Central memory CD4-positive, alpha-beta T cell (primary cell): ENCODE measurements around the gene RHOF.
A peak's percentile ranks its signal among the peaks of the same experiment; 100 is the strongest.

Experiments used
- DNase-seq: peaks from one replicate; pipeline ENCODE4 v3.0.0; 2022

RHOF gene

DNA sequence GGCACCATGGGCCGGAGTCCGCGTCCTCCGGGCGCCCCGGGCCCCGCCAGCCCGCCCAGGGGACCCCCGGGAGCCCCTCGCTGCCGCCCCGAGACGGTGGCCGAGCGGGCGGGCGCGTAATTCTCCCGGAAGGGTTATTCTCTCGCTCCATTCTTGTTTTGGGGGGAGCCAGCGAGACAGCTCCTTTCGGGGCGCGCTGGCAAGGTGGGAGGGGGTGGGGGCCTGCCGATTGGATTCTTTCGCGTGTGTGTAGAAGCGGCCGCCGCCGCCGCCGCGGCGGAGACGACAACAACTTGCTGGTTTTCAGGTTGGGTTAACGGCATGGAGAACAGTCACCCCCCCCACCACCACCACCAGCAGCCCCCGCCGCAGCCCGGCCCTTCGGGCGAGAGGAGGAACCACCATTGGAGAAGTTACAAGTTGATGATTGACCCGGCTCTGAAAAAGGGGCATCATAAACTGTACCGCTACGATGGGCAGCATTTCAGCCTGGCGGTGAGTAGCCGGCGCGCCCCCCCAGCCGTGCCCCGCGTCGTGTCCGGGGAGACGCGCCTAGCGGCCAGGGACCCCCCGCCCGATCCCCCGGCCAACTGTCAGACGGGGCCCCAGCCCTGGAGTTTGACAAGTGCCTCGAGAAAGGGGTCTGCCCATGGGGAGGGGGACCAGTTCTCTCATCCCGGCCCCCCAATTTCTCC is 11.1 kb upstream of the RHOF start:
- DNase-seq = peak; percentile 57

DNA sequence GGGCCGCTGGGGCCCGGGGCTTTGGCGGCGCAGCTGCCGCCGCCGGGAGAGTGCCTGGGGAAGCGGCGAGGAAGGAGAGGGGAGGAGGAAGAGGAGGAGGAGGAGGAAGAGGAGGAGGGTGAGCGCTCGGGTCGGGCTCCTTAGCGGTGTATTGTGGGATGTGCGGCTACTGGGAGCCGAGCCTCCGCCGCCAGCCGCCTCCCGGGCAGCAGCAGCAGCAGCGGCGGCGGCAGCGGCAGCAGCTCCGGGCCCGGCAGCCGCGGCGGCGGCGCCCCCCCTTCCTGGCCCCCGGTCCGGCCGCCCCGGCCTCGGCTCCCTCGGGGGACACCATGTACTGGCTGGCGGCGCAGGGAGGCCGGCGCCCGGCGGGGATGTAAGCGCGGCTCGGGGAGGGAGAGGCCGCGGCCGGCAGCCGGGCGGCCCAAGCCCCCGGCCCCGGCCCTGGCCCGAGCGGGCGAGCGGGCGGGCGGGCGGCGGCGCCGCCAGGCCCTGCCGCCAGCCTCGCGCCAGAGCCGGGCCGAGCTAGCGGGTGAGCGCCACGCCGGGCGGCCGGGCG is 10.5 kb upstream of the RHOF start, which contains the start of gene SETD1B:
Gene SETD1B, plus strand, starts transcription at position 149 of the 556 bp plus-strand sequence. CDS start 729 bp downstream, outside the sequence.
- peak; percentile 43 for DNase-seq

DNA sequence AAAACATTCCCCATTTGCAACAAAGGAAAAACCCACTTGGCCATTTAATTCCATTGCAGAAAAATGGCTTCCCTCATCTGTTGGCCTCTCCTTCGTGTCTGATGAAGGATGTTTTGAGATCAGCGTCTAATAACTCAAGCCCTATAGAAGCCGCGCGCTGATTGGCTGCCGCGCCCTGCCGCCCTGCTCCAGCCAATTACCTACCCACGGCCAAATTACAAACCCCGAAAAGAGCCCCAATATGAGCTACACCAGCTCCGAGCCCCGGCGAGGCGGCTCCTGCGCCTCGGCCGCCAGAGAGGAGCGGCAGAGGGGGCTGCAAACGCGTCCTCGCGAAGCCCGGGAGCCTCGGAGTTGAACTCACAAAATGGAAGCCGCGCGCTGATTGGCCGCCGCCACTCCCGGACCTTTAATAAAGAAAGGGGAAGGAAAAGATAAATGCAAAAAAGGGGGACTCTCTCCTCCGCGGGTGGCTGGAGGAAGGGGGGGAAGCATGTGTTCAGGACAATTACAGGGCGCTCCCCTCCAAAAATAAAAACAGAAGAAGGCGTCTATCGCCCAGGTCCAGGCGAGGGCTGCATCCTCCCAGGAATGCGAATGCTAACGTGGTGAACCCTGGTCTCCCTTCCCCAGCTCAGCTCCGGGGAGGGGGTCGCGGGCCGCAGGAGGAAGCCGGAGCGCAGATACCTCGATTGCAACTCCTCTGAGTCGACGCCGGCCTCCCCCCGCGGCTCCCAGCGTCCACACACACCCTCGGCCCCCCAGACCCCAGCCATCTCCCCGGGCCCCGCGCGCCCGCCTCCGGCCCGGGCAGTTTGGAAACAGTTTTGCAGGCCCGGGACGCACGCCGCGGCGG is 9.6 kb upstream of the RHOF start:
- peak; percentile 90 for DNase-seq

DNA sequence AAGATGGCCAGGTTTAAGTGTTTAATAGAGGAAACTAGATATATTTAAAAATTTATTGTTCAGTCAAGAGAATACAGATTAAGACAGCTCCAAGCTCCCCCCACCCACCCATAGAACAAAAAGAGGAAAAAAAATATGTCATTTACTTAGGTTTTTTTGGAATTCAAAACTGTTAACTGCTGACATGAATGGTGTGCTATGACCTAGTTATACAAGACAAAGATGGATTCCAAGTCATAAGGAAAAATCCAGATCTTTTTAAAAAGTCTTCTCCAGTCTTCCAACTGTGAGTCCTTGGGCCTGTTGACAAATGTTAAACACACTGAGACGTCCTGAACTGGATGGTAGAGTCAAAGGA is 9.0 kb upstream of the RHOF start:
- no peak for DNase-seq

DNA sequence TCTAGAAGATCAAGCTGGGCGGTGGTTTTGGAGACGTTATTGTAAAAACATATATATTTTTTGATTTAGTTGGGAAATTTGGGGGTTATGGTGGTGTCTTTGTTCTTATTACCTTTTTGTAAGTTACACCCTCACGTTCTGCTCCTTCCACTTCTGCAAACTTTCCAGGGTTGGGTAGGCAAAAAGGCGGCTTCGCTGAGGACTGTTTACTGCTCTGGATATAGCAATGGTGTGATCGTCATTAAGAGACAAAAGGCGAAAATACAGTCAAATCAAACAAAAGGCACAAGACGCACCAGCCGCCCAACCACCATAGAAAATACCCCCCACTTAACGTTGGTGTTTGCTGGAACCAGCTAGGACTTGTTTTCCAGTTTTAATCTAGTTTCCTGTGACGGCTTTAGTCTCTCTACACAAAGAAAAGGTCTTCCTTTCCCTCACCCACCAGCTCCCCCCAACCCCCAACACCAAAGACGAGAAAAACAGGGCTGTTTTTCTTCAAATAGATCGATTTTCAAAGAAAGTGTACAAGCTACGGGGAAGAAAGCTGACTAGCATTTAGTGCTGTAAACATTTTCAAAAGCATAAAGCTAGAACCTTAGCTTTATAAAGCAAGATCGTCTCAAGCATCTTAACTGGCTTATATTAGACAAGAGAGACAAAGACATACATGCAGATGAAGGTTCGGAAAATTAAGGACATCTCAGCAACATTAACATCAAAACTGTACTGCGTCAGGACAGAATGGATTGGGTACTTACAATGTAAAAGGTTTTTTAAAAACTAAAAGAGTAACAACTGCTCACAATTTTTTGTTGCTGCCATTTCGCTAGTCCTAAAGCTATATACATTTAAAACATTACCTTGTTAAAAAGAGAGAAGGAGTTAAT is 8.4 kb upstream of the RHOF start:
- peak; percentile 71 for DNase-seq

DNA sequence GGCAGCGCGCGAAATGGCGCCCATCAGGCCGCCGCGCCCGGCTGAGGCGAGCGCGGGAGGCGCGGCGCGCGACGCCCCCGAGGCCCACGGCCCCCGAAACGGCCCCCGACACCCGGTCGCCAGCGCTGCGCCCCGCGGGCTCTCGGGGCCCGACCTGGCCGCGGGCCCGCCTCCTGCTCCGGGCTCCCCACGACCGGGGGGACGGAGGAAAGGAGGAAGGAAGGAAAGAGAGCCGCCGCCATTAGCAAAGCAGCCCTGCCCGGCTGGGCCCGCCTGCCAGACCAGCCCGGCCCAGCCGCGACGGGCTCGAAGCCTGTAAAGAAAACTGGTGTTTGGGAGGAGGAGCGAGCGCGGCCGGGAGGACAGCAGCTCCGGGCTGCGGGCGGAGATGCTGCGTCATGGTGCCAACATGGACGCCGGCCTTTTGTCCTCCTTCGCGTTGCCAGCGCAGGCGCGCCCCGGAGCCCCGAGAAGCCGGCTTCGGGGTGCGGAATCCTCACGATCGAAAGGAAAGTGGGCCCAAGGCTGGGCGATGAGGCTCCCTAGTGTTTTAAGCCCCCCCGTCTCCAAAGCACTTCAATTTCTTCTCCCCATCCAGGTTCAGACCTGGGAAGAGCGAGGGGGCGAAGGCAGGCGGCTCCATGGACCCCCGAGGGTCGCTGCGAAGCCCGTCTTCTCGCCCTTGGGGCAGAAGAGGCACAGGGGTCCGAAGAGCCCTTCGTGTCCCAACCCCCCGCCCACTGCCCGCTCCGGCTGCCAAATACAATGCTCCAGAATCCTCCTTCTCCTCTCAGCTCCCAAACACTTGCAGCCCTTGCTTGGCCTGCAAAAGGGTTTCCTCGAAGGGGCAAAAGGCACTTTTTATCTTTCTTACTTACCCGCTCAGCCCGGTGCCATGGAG is 7.5 kb upstream of the RHOF start:
- DNase-seq = peak; percentile 69

DNA sequence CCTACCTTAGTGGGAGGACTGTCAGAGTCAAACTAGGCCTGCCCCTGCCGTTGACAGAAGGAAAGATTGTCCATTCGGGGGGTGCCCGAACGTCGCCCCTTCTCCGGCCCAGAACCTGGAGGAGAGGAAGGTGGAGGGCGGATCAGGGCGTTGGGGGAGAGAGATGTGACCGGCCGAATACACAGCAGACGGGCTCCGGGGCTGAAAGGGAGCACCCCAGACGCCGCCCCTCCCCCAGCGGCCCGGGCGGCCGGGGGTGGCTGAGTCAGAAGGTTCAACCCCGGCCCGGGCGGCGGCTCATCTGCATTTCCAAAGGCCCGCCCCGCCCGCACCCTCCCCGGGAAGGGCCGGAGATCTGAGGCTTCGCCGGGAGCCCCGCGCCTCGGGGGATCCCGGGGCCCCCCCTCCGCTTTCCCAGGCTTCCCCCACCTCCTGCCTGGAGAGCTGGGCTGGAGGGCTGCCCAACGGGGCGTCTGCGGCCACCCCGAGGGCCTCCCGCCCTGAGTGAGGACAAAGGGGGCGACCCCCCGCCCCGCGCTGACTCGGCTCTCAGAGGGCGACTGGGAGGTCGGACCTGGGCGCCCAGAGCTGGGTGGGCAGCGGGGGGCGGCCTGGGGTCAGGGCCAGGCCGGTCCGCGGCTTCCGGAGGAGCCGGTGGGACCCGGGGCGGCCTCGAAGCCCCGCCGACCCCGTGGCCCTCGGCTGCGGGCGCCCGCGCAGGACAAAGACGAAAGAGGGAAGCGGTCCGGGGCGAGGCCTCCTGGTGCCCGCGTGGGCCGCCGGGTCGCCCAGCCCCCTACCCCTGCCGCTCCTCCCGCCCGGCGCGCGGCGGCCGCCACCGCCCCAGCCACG is 6.6 kb upstream of the RHOF start:
- DNase-seq = peak; percentile 56

DNA sequence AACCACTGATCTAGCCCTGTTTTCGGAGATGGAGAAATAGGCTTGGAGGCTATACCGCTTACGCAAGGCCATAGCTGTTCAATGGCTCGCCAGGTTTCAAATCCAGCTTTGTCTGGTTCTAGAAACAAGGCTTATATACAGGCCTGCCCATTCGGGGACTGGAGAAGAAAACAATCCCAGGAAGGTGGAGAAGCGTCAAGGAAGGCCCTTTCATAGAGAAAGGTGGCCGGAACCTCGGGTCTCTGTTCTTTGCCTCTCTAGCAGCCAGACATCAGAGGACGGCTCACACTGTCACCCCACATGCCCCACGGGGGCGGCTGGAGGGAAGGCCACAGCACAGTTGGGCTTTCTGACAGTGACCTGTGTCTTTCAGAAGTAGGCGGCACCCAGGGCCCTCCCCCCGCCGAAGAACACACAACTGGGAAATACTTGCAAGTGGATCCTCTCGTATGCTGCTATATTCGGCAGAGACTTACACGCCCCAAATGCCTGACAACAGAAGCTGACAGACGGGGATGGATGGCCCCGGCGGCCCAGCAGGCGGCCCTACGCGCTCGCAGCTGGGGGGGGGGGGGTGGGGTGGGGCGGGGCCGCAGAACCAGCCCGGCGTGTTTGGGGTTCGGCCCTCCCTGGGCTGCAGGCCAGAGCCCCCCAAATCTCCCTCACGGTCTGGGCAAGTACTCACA is 5.8 kb upstream of the RHOF start:
- peak; percentile 69 for DNase-seq

DNA sequence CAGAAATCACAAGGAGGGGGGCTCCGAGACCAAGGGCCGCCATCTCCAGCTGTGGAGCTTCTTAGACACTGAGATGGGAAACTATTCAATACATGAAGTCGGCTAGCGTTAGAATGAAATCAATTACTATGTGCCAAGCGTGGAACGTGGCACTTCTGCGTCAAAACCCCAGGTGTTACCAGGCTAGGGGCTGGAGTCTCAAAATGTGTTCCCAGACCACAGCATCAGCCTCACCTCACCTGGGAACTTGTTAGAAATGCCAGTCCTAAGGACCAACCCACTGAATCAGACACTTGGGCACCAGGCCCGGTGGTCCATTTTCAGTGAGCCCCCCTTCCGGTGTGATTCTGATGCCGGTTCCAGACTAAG is 5.3 kb upstream of the RHOF start:
- no peak for DNase-seq

DNA sequence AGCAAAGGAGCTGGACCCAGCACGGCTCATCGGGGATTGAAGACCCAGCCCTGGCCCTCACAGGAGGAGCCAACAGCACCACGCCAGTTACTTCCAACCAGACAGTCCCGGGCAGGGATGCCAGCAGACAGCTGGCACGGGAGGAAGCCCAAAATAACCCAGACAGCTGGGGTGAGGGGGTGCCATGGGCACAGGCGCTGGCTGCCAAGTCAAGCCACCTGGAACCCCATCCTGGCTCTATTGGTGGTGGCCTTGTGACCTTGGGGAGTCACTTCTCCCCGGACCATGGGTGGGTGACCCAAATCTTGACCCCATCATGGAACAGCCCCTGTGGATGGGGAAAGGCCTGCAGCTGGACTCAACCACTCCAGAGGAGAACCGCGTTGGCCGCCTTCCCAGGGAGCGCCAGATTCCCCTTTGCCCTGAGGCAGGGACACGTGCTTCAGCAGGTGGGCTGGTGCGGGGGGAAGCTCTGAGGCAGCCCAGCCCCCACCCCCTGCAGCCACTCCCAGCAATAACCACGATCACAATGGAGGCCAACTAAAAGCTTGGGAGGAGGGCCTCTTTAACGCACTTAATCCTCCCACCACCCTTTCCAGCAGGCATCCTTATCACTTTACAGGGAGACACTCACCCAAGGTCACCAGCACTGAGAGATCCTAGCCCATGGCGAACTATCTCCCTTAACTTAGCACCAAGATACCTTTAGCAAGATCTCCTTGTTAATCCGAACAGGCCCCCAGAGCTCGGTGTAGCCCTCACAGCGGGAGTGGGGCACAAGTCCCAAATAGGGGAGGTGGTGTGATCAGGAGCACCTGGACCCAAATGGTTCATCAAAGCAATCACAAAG is 4.7 kb upstream of the RHOF start:
- no peak for DNase-seq

DNA sequence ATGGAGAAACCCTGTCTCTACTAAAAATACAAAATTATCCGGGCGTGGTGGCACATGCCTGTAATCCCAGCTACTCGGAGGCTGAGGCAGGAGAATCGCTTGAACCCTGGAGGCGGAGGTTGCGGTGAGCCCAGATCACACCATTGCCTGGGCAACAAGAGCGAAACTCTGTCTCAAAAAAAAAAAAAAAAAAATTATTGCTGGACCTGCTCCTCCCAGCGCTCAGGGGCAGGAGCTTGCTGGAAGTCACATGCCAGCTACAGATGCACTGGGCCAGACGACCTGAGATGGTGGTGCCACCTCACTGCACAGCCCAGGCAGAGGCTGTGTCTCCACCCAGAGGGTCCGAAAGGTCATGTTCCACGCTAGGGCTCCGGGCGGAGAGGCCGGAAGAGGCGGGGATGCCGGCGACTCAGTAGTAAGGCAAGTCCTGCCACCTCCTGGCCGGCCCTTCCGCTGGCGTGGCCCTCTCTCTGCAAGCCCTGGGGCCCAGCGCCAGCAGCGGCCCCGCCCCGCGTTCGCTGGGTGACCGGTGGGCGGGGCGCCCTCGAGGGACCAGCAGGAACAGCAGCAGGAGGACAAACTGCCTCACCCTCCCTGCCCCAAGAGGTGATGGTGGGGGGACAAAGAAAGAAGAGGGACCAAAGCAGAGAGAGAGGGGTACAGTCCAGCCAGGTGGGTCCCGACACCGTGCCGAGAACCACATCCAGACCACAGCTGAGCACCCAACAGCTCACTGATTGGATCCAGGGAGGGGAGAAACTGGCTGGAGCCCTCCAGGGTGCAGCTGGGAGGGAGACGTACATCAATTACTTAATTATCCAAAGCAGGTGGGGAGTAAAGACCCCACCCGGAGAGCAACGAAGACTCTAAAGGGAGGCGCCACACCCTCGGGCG is 3.6 kb upstream of the RHOF start:
- DNase-seq = no peak

DNA sequence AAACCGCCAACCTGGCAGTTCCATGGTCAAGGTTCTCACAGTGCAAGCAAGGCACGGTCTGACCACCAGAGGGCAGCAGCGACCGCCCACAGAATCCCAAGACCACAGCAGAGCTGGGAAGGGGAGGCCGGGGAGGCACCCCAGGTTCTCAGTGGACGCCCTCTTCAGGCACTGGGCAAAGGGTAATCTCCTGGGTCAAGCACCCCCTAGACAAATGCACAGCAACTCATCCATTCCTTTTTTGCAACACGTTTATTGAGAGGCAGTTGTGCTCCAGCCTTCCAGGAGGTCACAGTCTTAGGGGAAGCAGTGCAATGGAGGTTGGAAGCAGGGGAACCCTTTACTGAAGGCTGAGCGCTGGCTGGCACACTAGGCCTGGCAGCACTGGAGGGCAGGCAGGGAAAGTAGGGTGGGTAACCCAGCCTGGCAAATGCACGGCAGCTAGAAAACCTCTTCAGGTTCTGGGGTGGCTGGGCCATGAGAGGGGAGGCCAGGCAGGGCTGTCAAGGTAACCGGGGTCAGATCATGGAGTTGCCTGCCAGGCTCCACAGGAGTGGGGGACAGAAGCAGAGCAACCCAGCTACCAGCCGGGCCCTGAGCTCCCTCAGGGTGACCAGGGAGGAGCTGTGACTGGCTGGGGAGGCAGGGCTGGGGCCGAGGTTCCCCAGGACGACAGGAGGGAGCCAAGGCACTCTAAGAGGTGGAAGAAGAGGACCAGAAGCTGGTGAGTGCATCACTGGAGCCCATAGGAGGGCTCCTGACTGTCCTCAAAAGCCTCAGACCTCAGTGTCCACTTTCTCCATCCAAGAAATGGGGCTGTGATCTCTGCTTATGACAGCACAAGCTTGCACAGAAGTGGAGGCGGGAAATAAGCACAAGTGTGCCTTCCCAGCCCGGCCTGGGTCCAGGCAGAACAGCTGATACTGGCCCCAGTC is 1.8 kb upstream of the RHOF start:
- DNase-seq = peak; percentile 77

DNA sequence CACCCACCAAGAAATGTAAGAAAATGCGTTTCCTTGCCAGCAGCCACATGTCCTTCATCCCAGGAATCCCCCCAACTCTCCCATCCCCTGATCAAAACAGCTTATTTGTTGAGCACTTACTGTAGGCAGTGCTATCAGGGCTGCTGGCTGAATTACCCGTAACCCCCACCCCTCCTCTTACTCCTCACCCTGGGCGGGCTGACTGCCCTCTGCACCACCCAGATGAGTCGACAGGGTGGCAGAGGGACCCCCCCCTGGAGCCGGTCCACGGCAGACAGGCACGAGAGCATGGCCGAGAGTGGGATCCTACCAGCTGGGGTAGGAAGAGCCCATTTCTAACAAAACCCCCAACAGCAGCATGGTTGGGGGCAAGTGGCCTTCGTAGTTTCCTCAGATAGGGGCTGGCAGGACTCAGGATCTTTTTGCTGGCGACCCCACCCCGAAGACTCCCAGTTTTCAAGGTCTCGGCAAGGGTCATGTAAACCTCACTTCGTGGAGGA is 1.1 kb upstream of the RHOF start:
- DNase-seq = no peak

DNA sequence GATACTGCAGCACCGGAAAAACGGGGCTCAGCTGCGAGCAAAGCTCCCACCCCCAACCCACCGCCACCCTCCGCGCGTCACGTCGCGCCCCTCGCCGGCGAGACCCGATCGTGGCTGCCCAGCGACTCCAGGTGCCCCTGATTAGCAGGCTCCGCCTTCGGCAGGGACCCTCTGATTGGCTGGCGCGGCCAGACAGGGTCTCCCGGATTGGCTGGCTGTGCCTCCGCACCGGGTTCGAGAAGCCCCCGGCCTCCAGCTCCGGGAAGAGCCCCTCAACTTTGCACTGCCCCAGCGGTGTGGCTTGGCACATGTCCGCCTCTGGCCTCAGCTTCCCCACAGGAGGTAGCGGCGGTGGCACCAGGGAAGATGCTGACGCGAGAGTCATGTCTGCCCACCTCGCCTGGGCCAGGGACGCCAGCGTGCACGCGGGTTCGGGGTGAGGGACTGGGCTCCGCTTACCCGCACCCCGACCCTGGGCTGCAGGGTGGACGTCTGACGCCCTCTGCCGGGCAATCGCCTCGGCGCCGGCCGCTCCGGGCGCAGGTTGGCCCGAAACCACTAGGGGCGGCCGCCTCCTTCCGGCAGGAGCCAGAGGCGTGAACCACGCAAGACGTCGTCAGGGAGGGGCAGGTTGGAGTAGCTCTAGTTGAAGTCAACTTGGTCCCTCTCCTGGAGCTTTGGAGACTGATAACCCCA is 498 bp upstream of the RHOF start:
- DNase-seq = peak; percentile 94

DNA sequence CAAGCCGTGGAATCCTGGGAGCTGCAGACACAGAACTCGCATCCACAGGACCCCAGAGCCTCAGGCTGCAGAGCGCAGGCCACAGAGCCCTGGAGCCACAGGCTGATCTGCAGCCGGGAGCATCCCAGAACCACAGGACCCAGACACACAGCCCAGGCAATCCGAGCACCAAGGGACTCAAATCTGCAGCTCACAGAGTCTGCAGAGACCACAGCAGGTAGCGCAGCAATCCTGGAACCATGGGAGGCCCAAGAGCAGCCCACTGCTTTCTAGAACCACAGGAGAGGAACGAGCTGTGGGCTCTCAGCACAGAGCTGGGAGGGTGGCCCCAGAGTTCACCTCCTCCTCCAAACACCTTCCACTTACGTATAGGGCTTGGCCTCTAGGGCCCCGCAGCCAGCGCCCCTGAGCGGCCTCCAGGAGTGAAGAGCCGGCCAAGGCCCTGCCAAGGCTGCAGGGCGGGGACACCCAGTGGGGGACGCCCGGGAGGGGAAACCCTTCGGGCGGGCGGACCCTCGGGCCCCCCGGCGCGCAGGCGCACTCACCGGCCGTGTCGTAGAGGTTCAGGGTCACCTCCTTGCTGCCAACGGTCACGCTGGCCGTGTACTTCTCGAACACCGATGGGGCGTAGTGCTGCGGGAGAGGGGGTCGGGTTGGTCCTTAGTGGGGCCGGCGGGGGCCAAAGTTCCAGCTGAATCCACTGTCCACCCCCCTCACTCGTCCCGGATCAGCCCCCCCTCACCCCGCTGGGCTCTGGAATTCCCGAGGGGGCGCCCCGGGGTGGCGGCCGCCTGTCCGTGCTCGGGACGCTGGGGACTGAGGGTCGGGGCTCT is 665 bp downstream of the RHOF start:
- DNase-seq = peak; percentile 60
